C4-2B (cell line): ENCODE measurements around the gene SNX13.

Source experiments
- ZFX ChIP-seq: fragments of 450-650 bp; IDR thresholded peaks from 2 replicates; pipeline ENCODE4 v1.6.1; 2017
- TF ChIP-seq, protein P1 (sequence below): fragments of 450-650 bp; conservative IDR thresholded peaks from 2 replicates; pipeline ENCODE4 v1.5.1; 2017; ENCODE audit warnings: mild to moderate bottlenecking

GRCh38 chr7:17806631-17807030 lies 133.7 kb downstream of the SNX13 start:
- TF ChIP-seq, protein P1, sequence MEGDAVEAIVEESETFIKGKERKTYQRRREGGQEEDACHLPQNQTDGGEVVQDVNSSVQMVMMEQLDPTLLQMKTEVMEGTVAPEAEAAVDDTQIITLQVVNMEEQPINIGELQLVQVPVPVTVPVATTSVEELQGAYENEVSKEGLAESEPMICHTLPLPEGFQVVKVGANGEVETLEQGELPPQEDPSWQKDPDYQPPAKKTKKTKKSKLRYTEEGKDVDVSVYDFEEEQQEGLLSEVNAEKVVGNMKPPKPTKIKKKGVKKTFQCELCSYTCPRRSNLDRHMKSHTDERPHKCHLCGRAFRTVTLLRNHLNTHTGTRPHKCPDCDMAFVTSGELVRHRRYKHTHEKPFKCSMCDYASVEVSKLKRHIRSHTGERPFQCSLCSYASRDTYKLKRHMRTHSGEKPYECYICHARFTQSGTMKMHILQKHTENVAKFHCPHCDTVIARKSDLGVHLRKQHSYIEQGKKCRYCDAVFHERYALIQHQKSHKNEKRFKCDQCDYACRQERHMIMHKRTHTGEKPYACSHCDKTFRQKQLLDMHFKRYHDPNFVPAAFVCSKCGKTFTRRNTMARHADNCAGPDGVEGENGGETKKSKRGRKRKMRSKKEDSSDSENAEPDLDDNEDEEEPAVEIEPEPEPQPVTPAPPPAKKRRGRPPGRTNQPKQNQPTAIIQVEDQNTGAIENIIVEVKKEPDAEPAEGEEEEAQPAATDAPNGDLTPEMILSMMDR: no peak
- no peak for TF ChIP-seq ZFX
